WTC11 (cell line): ENCODE results near the gene GAPDHS. TPM values are rescaled to one million over a fixed set of nuclear protein-coding genes. Genes with fewer than 3 reads are reported as not detected.

Source experiments
- ATAC-seq: fragments of 200-7000 bp; cut with Tn5 transposase; 2 replicates; pipeline ENCODE4 v1.10.0; 2021; ENCODE audit warnings: mild to moderate bottlenecking, moderate library complexity
- CTCF ChIA-PET: fragments of 300-600 bp; sonication (Branson Sonifier 250); formaldehyde crosslinking; loops from one replicate; lab custom pipeline; 2021; ENCODE audit warnings: antibody characterized with exemption; lab: Charles Lee
- POLR2A ChIA-PET: fragments of 350-600 bp; sonication (Branson Sonifier 250); formaldehyde crosslinking; loops from one replicate; lab custom pipeline; 2021; ENCODE audit warnings: antibody characterized with exemption; lab: Charles Lee
- DNase-seq: peaks from one replicate; pipeline ENCODE4 v3.0.0; 2021; ENCODE audit warnings: low spot score
- H3K27ac Mint-ChIP-seq: 2 replicates; pipeline ENCODE4 v1.8.0; 2021; ENCODE audit warnings: mixed read lengths
- H3K27me3 Mint-ChIP-seq: 2 replicates; pipeline ENCODE4 v1.8.0; 2021; ENCODE audit warnings: low read depth, mild to moderate bottlenecking, moderate library complexity, mixed read lengths
- H3K36me3 Mint-ChIP-seq: 2 replicates; pipeline ENCODE4 v1.8.0; 2021; ENCODE audit warnings: mixed read lengths
- H3K4me1 Mint-ChIP-seq: 2 replicates; pipeline ENCODE4 v1.8.0; 2022; ENCODE audit warnings: mixed read lengths
- H3K4me3 Mint-ChIP-seq: 2 replicates; pipeline ENCODE4 v1.8.0; 2021; ENCODE audit warnings: mild to moderate bottlenecking, moderate library complexity, mixed read lengths
- H3K9me3 Mint-ChIP-seq: 2 replicates; pipeline ENCODE4 v1.8.0; 2021; ENCODE audit warnings: mixed read lengths
- E2F4 ChIP-seq: sonication (generic); formaldehyde crosslinking; IDR thresholded peaks from 2 replicates; pipeline ENCODE4 v1.8.1; 2022; ENCODE audit warnings: low read depth, mild to moderate bottlenecking, moderate library complexity, missing genetic modification reagents, borderline replicate concordance
- GTF2I ChIP-seq: fragments of 250-450 bp; sonication (Bioruptor Pico); conservative IDR thresholded peaks from 2 replicates; pipeline ENCODE4 v1.4.0; 2021; ENCODE audit warnings: mild to moderate bottlenecking
- MXD4 ChIP-seq: fragments of 250-450 bp; sonication (Bioruptor Pico); IDR thresholded peaks from 2 replicates; pipeline ENCODE4 v1.8.0; 2021; ENCODE audit warnings: mild to moderate bottlenecking, moderate library complexity, borderline replicate concordance
- MYBL2 ChIP-seq: sonication (generic); formaldehyde crosslinking; IDR thresholded peaks from 2 replicates; pipeline ENCODE4 v1.8.1; 2023; ENCODE audit warnings: mild to moderate bottlenecking, moderate library complexity, missing genetic modification reagents
- NFATC4 ChIP-seq: fragments of 250-450 bp; sonication (Bioruptor Pico); IDR thresholded peaks from 2 replicates; pipeline ENCODE4 v1.9.0; 2021; ENCODE audit warnings: mild to moderate bottlenecking
- NR1H2 ChIP-seq: sonication (generic); formaldehyde crosslinking; IDR thresholded peaks from 2 replicates; pipeline ENCODE4 v1.9.0; 2021; ENCODE audit warnings: mild to moderate bottlenecking, moderate library complexity, missing genetic modification reagents
- PRRX2 ChIP-seq: fragments of 250-450 bp; sonication (Bioruptor Pico); IDR thresholded peaks from 2 replicates; pipeline ENCODE4 v1.8.0; 2021; ENCODE audit warnings: mild to moderate bottlenecking
- RELA ChIP-seq: sonication (generic); formaldehyde crosslinking; IDR thresholded peaks from 2 replicates; pipeline ENCODE4 v1.8.1; 2022; ENCODE audit warnings: missing genetic modification reagents, mild to moderate bottlenecking, borderline replicate concordance
- RORB ChIP-seq: fragments of 250-450 bp; sonication (Bioruptor Pico); IDR thresholded peaks from 2 replicates; pipeline ENCODE4 v1.9.0; 2021; ENCODE audit warnings: mild to moderate bottlenecking
- TEAD1 ChIP-seq: sonication (generic); formaldehyde crosslinking; IDR thresholded peaks from 2 replicates; pipeline ENCODE4 v1.8.0; 2022; ENCODE audit warnings: mild to moderate bottlenecking, missing genetic modification reagents
- ZNF263 ChIP-seq: sonication (generic); formaldehyde crosslinking; IDR thresholded peaks from 2 replicates; pipeline ENCODE4 v1.8.1; 2022; ENCODE audit warnings: low read depth, mild to moderate bottlenecking, moderate library complexity, missing genetic modification reagents
- ZNF317 ChIP-seq: sonication (generic); formaldehyde crosslinking; IDR thresholded peaks from 2 replicates; pipeline ENCODE4 v1.8.1; 2023; ENCODE audit warnings: low read depth, mild to moderate bottlenecking, moderate library complexity, missing genetic modification reagents, borderline replicate concordance
- ZNF425 ChIP-seq: fragments of 250-450 bp; sonication (Bioruptor Pico); conservative IDR thresholded peaks from 2 replicates; pipeline ENCODE4 v1.9.0; 2021; ENCODE audit warnings: mild to moderate bottlenecking
- ZNF532 ChIP-seq: fragments of 250-450 bp; sonication (Bioruptor Pico); IDR thresholded peaks from 2 replicates; pipeline ENCODE4 v1.9.0; 2021; ENCODE audit warnings: mild to moderate bottlenecking, borderline replicate concordance
- total RNA-seq: library from RNA; stranded (reverse); gene quantifications from 3 replicates; pipeline ENCODE4 v1.2.3, GENCODE V29; 2021
- TF ChIP-seq, protein P1 (sequence below): sonication (generic); formaldehyde crosslinking; IDR thresholded peaks from 2 replicates; pipeline ENCODE4 v1.8.1; 2023; ENCODE audit warnings: mild to moderate bottlenecking, missing genetic modification reagents, borderline replicate concordance
- TF ChIP-seq, protein P2 (sequence below): sonication (generic); formaldehyde crosslinking; IDR thresholded peaks from 2 replicates; pipeline ENCODE4 v1.8.1; 2023; ENCODE audit warnings: mild to moderate bottlenecking, missing genetic modification reagents
- TF ChIP-seq, protein P3 (sequence below): sonication (generic); formaldehyde crosslinking; IDR thresholded peaks from 2 replicates; pipeline ENCODE4 v1.8.0; 2023; ENCODE audit warnings: missing genetic modification reagents, mild to moderate bottlenecking, borderline replicate concordance

Gene GAPDHS
- total RNA-seq, 1 experiment from 2014 or later: 0.20 TPM

DNA sequence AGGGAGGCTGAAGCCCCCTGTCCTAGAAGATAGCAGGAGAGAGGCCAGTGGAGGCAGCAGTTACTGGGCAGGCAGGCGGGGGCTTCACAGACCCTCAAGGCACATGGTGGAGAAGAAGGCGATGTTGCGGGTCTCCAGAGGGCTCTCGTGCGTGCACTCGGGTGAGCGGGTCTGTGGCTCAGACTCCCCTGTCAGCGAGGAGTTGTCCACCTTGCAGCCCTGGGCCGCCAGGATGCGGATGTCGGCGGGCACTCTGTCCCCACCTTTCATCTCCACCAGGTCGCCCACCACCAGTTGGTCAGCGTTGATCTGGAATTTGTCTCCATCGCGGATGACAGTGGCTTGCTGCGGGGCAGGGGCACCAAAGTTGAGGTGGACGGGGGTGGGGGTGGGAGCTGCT lies 27.0 kb downstream of the GAPDHS start (continued):
- TF ChIP-seq ZNF532 (CRISPR knock-in tag) (no peak), NR1H2 (CRISPR knock-in tag) (no peak), PRRX2 (CRISPR knock-in tag) (no peak), TEAD1 (CRISPR knock-in tag) (no peak), MYBL2 (CRISPR knock-in tag) (no peak), RELA (CRISPR knock-in tag) (no peak), GTF2I (CRISPR knock-in tag) (no peak), RORB (CRISPR knock-in tag) (no peak), ZNF317 (no peak)
- TF ChIP-seq, protein P1, sequence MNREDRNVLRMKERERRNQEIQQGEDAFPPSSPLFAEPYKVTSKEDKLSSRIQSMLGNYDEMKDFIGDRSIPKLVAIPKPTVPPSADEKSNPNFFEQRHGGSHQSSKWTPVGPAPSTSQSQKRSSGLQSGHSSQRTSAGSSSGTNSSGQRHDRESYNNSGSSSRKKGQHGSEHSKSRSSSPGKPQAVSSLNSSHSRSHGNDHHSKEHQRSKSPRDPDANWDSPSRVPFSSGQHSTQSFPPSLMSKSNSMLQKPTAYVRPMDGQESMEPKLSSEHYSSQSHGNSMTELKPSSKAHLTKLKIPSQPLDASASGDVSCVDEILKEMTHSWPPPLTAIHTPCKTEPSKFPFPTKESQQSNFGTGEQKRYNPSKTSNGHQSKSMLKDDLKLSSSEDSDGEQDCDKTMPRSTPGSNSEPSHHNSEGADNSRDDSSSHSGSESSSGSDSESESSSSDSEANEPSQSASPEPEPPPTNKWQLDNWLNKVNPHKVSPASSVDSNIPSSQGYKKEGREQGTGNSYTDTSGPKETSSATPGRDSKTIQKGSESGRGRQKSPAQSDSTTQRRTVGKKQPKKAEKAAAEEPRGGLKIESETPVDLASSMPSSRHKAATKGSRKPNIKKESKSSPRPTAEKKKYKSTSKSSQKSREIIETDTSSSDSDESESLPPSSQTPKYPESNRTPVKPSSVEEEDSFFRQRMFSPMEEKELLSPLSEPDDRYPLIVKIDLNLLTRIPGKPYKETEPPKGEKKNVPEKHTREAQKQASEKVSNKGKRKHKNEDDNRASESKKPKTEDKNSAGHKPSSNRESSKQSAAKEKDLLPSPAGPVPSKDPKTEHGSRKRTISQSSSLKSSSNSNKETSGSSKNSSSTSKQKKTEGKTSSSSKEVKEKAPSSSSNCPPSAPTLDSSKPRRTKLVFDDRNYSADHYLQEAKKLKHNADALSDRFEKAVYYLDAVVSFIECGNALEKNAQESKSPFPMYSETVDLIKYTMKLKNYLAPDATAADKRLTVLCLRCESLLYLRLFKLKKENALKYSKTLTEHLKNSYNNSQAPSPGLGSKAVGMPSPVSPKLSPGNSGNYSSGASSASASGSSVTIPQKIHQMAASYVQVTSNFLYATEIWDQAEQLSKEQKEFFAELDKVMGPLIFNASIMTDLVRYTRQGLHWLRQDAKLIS (CRISPR knock-in tag): no peak
- TF ChIP-seq, protein P2, sequence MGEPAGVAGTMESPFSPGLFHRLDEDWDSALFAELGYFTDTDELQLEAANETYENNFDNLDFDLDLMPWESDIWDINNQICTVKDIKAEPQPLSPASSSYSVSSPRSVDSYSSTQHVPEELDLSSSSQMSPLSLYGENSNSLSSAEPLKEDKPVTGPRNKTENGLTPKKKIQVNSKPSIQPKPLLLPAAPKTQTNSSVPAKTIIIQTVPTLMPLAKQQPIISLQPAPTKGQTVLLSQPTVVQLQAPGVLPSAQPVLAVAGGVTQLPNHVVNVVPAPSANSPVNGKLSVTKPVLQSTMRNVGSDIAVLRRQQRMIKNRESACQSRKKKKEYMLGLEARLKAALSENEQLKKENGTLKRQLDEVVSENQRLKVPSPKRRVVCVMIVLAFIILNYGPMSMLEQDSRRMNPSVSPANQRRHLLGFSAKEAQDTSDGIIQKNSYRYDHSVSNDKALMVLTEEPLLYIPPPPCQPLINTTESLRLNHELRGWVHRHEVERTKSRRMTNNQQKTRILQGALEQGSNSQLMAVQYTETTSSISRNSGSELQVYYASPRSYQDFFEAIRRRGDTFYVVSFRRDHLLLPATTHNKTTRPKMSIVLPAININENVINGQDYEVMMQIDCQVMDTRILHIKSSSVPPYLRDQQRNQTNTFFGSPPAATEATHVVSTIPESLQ (CRISPR knock-in tag): no peak

DNA sequence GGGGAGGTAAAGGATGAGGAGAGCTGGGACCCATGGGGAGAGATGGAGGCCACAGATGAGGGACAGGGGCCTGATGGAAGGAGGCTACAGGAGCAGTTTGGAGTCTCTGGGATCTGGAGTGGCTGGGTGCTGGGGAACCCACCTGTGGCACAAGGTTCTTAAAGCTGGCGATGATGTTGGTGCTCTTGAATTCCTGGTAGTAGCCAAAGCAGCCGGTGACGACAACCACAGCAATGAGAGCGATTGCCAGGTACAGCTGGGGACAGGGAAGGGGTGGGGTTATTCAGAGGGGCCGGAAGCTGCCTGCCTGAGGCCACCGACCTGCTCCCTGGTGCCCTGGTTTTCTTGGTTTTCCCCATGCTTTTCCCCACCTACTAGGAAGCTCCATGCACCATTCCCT lies 27.4 kb downstream of the GAPDHS start:
- peaks cover 54% of the 10 kb centered on the region for H3K27me3 Mint-ChIP-seq
- H3K27ac Mint-ChIP-seq: no peak overlapping the region
- no peak for ATAC-seq
- DNase-seq: no peak
- CTCF ChIA-PET: no interaction called here
- H3K9me3 Mint-ChIP-seq: no peaks in the 10 kb centered on the region
- peaks cover 11% of the 10 kb centered on the region for H3K4me1 Mint-ChIP-seq
- POLR2A ChIA-PET: no interaction called here
- H3K36me3 Mint-ChIP-seq: no peaks in the 10 kb centered on the region
- no peak overlapping the region for H3K4me3 Mint-ChIP-seq
- no peak for TF ChIP-seq ZNF425
- no peak for TF ChIP-seq ZNF263 (CRISPR knock-in tag)
- TF ChIP-seq RORB (CRISPR knock-in tag): no peak
- no peak for TF ChIP-seq E2F4 (CRISPR knock-in tag)
- TF ChIP-seq, protein P3, sequence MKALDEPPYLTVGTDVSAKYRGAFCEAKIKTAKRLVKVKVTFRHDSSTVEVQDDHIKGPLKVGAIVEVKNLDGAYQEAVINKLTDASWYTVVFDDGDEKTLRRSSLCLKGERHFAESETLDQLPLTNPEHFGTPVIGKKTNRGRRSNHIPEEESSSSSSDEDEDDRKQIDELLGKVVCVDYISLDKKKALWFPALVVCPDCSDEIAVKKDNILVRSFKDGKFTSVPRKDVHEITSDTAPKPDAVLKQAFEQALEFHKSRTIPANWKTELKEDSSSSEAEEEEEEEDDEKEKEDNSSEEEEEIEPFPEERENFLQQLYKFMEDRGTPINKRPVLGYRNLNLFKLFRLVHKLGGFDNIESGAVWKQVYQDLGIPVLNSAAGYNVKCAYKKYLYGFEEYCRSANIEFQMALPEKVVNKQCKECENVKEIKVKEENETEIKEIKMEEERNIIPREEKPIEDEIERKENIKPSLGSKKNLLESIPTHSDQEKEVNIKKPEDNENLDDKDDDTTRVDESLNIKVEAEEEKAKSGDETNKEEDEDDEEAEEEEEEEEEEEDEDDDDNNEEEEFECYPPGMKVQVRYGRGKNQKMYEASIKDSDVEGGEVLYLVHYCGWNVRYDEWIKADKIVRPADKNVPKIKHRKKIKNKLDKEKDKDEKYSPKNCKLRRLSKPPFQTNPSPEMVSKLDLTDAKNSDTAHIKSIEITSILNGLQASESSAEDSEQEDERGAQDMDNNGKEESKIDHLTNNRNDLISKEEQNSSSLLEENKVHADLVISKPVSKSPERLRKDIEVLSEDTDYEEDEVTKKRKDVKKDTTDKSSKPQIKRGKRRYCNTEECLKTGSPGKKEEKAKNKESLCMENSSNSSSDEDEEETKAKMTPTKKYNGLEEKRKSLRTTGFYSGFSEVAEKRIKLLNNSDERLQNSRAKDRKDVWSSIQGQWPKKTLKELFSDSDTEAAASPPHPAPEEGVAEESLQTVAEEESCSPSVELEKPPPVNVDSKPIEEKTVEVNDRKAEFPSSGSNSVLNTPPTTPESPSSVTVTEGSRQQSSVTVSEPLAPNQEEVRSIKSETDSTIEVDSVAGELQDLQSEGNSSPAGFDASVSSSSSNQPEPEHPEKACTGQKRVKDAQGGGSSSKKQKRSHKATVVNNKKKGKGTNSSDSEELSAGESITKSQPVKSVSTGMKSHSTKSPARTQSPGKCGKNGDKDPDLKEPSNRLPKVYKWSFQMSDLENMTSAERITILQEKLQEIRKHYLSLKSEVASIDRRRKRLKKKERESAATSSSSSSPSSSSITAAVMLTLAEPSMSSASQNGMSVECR (CRISPR knock-in tag): no peak
- no peak for TF ChIP-seq MXD4 (CRISPR knock-in tag)
- TF ChIP-seq NFATC4 (CRISPR knock-in tag): no peak
